Stimulated activated naive B cell treated with anti-CD40 and anti-IgM and Interleukin-4, amounts not matched to agents 10 μg/mL and 1 μg/mL and 100 μg/mL, for 72 hours (primary cell): ENCODE results near the gene SMAD7.

Source experiments
- ATAC-seq, 2 donors: fragments of 150-1000 bp; cut with Tn5 transposase; replicated peaks; 2 replicates each; pipeline ENCODE4 v1.10.0; 2021; ENCODE audit warnings: moderate library complexity in 1 of 2
- DNase-seq: peaks from one replicate; pipeline ENCODE4 v3.0.0; 2021
- H3K27ac Mint-ChIP-seq: one replicate; pipeline ENCODE4 v1.8.0; 2022; ENCODE audit warnings: mild to moderate bottlenecking, mixed read lengths
- H3K27me3 Mint-ChIP-seq, 2 donors: one replicate each; pipeline ENCODE4 v1.8.0; 2022; ENCODE audit warnings: mixed read lengths in 2 of 2
- H3K36me3 Mint-ChIP-seq, 2 donors: one replicate each; pipeline ENCODE4 v1.8.0; 2022; ENCODE audit warnings: mixed read lengths in 2 of 2, mild to moderate bottlenecking in 1 of 2
- H3K4me1 Mint-ChIP-seq, 2 donors: one replicate each; pipeline ENCODE4 v1.8.0; 2022; ENCODE audit warnings: mixed read lengths in 2 of 2, mild to moderate bottlenecking in 1 of 2
- H3K4me3 Mint-ChIP-seq, 2 donors: one replicate each; pipeline ENCODE4 v1.8.0; 2022; ENCODE audit warnings: mild to moderate bottlenecking in 2 of 2, mixed read lengths in 2 of 2, moderate library complexity in 1 of 2
- H3K9me3 Mint-ChIP-seq, 2 donors: one replicate each; pipeline ENCODE4 v1.8.0; 2022; ENCODE audit warnings: mixed read lengths in 2 of 2, mild to moderate bottlenecking in 1 of 2

SMAD7 gene

GRCh38 chr18:48893608-48894600, 56.9 kb downstream of the SMAD7 start:
- ATAC-seq (no peak), DNase-seq (no peak)
- Mint-ChIP-seq H3K27me3 (no peaks in the 10 kb centered on the region), H3K36me3 (peaks cover 0 to 1% of the 10 kb centered on the region in 2 donors), H3K4me3 (no peak overlapping the region), H3K9me3 (no peaks in the 10 kb centered on the region), H3K27ac (no peak overlapping the region), H3K4me1 (peaks cover 17 to 18% of the 10 kb centered on the region in 2 donors)

GRCh38 chr18:48893061-48893607, 57.6 kb downstream of the SMAD7 start:
- ATAC-seq: no peak
- H3K27ac Mint-ChIP-seq: no peak overlapping the region
- no peak for DNase-seq
- H3K4me1 Mint-ChIP-seq: peaks cover 17 to 18% of the 10 kb centered on the region in 2 donors
- H3K4me3 Mint-ChIP-seq: no peak overlapping the region
- no peaks in the 10 kb centered on the region for H3K9me3 Mint-ChIP-seq
- H3K27me3 Mint-ChIP-seq: no peaks in the 10 kb centered on the region
- H3K36me3 Mint-ChIP-seq: peaks cover 0 to 1% of the 10 kb centered on the region in 2 donors

GRCh38 chr18:48892146-48892855, 58.5 kb downstream of the SMAD7 start:
- H3K27ac Mint-ChIP-seq: no peak overlapping the region
- no peak overlapping the region for H3K4me3 Mint-ChIP-seq
- H3K4me1 Mint-ChIP-seq: peaks cover 17 to 22% of the 10 kb centered on the region in 2 donors
- DNase-seq (no peak), ATAC-seq (no peak)
- no peaks in the 10 kb centered on the region for H3K27me3 Mint-ChIP-seq
- H3K9me3 Mint-ChIP-seq: no peaks in the 10 kb centered on the region
- peaks cover 0 to 1% of the 10 kb centered on the region in 2 donors for H3K36me3 Mint-ChIP-seq

GRCh38 chr18:48891721-48892120, 59.0 kb downstream of the SMAD7 start:
- H3K27ac Mint-ChIP-seq: no peak overlapping the region
- DNase-seq (no peak), ATAC-seq (no peak)
- peaks cover 14 to 20% of the 10 kb centered on the region in 2 donors for H3K4me1 Mint-ChIP-seq
- H3K27me3 Mint-ChIP-seq: no peaks in the 10 kb centered on the region
- H3K9me3 Mint-ChIP-seq: no peaks in the 10 kb centered on the region
- H3K36me3 Mint-ChIP-seq: peaks cover 0 to 1% of the 10 kb centered on the region in 2 donors
- no peak overlapping the region for H3K4me3 Mint-ChIP-seq

DNA sequence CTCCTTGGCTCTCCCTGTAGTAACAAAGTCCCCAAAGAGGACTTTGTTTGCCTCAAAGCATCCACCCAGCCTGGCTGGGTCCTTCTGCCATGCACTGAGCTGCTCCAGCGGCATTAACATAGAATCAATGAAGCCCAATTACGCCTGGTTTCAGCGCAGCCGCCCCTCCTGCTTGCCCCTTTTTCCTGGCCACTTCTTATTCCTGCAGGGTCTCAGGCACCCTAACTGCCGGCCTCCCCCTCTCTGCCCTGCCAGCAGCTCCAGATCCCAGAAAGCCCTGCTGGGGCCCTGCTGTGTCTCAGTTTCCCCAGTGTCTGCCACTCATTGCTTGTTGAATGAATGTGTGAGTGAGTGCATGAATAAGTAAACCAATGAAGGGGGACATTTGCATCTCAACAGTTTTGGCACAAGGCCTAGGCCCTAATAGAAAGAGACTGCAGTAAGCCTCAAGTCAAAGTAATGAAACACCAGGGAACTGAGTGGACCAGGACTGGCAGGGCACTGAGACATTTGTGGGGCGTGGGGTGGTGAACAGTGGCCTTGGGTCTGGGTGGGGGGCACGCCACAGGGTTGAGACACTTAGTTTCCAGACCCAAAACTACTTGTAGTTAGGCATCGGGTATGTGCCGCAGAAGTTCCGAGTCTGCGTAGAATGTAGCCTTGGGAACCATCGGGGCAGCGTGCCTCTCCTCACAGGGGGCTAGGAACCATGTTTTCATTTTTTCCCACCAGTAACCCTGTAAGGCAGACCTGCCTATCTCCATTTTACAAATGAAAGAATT, 60.6 kb downstream of the SMAD7 start:
- Mint-ChIP-seq H3K4me3 (no peak overlapping the region), H3K4me1 (peaks cover 9 to 10% of the 10 kb centered on the region in 2 donors), H3K27me3 (no peaks in the 10 kb centered on the region), H3K9me3 (no peaks in the 10 kb centered on the region), H3K36me3 (no peaks in the 10 kb centered on the region), H3K27ac (peak overlapping the region; percentile 73)
- no peak for ATAC-seq
- no peak for DNase-seq

- Mint-ChIP-seq H3K27me3 (no peaks in the 10 kb centered on the region), H3K4me3 (no peak overlapping the region), H3K4me1 (peaks cover 10 to 12% of the 10 kb centered on the region in 2 donors), H3K36me3 (no peaks in the 10 kb centered on the region), H3K9me3 (no peaks in the 10 kb centered on the region), H3K27ac (peak overlapping the region; percentile 73)
- no peak for ATAC-seq
- no peak for DNase-seq
Measured at GRCh38 chr18:48889115-48889941, 61.4 kb downstream of the SMAD7 start.

DNA sequence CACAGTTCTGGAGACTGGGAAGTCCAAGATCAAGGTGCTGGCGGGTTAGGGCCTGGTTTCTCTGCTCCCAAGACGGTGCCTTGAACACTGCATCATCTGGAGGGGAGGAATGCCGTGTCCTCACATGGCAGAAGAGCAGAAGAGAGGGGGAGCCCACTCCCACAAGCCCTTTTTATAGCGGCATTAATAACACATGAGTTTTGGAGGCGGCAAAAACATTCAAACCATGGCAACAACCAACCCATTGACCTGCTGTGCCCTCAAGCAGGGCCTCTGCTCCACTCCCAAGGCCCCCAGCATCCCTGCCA, 62.0 kb downstream of the SMAD7 start:
- Mint-ChIP-seq H3K36me3 (no peaks in the 10 kb centered on the region), H3K9me3 (no peaks in the 10 kb centered on the region), H3K27ac (no peak overlapping the region), H3K27me3 (no peaks in the 10 kb centered on the region), H3K4me1 (peaks cover 10 to 12% of the 10 kb centered on the region in 2 donors), H3K4me3 (no peak overlapping the region)
- DNase-seq (no peak), ATAC-seq (no peak)

DNA sequence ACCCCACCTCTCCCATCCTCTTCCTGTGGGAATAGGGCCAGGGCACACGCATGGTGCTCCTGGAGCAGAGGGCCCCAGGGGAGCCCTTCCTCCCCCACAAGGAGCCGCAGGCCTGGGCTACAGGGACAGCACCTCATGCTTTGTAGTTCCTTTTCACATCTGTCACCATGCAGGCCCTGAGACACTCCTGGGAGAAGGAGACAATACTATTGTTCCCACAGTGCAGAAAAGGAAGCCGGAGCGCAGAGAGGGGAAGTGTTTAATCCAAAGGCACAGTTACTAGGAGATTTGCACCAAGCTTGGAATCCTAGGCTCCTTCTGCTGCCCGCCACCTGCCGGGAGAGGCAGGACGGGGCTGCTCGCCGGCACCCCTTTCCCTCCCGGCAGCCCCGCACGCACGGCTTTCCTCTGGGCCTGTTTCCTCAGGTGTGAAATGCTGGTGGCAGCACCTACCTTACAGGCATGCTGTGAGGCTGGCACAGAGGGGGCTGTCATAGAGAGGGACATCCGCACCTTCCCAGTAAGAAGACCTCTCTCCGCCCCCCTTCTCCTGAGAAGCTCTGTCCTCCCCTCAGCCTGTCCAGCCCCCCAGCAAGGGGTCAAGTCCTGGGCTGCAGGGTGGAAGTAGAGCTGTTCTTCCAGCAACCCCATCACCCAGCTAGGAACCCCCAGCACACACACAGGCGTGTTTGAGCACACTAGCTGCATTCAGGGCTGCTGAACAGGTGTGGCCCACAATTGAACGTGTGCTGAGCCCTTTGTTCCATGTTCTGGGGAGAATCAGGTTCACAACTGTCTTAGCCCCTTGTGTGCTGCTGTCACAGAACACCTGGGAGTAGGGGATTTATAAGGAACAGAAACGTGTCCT, 62.6 kb downstream of the SMAD7 start:
- Mint-ChIP-seq H3K36me3 (no peaks in the 10 kb centered on the region), H3K4me3 (no peak overlapping the region), H3K4me1 (peaks cover 10 to 12% of the 10 kb centered on the region in 2 donors), H3K9me3 (no peaks in the 10 kb centered on the region), H3K27ac (no peak overlapping the region), H3K27me3 (no peaks in the 10 kb centered on the region)
- ATAC-seq (no peak), DNase-seq (no peak)

DNA sequence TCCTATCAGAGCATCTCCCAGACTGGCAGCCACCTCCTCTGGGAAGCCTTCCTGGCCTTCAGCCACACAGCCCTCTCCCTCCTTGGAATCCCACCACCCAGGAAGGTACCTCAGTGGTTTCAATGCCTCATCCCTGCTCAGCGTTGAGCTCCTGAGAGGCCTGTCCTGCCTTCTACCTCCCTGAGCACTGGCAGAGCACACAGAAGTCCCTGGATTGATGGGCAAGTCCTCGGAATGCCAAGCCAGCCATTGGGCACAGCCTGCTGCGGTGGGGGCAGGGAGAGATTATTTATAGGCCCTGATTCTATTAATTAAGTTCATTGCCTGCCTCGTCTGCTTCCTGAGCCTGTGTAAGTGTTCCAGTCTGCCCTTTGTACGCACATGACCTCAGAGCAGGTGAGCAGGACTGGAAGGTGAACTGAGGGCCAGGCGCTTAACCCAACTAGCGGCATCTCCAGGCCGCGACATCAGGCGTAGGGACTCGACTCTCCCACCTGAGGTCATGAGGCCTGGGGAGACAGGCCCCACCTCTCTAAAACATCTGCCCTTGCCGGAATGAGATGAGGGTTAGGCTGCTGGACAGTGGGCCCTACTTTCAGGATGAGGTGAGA, 63.4 kb downstream of the SMAD7 start:
- peaks cover 10 to 14% of the 10 kb centered on the region in 2 donors for H3K4me1 Mint-ChIP-seq
- DNase-seq (no peak), ATAC-seq (no peak)
- H3K4me3 Mint-ChIP-seq: no peak overlapping the region
- H3K27me3 Mint-ChIP-seq: no peaks in the 10 kb centered on the region
- H3K36me3 Mint-ChIP-seq: no peaks in the 10 kb centered on the region
- H3K27ac Mint-ChIP-seq: no peak overlapping the region
- no peaks in the 10 kb centered on the region for H3K9me3 Mint-ChIP-seq

GRCh38 chr18:48886520-48887293, 64.1 kb downstream of the SMAD7 start:
- Mint-ChIP-seq H3K27me3 (no peaks in the 10 kb centered on the region), H3K27ac (no peak overlapping the region), H3K36me3 (no peaks in the 10 kb centered on the region), H3K4me3 (no peak overlapping the region), H3K9me3 (no peaks in the 10 kb centered on the region), H3K4me1 (peaks cover 10 to 14% of the 10 kb centered on the region in 2 donors)
- ATAC-seq (no peak), DNase-seq (no peak)

GRCh38 chr18:48885924-48886400, 64.8 kb downstream of the SMAD7 start:
- ATAC-seq: no peak
- Mint-ChIP-seq H3K36me3 (no peaks in the 10 kb centered on the region), H3K27ac (no peak overlapping the region)

More at GRCh38 chr18:48885924-48886400, 64.8 kb downstream of the SMAD7 start:
- H3K27me3 Mint-ChIP-seq: no peaks in the 10 kb centered on the region
- H3K9me3 Mint-ChIP-seq: peaks cover 1 to 3% of the 10 kb centered on the region in 2 donors
- no peak overlapping the region for H3K4me3 Mint-ChIP-seq
- H3K4me1 Mint-ChIP-seq: peaks cover 10 to 14% of the 10 kb centered on the region in 2 donors
- no peak for DNase-seq
